Transverse colon (tissue), 3 donors: ENCODE measurements around the gene APOBEC3C.
"Not testable (repeated sequence)": the region's sequence is repeated elsewhere in the genome, so short reads cannot be mapped to it uniquely, and the experiment has no call there.

ENCODE experiments used
- CTCF ChIP-seq, 5 experiments: fragments of 200-600 bp in 3 of 5; fragments of 450-650 bp in 2 of 5; sonication (generic) in 3 of 5; IDR thresholded peaks; 1 replicate in 2 of 5; 2 replicates in 3 of 5; pipeline ENCODE4 v1.5.1; 2016 to 2017; ENCODE audit warnings: antibody characterized with exemption in 5 of 5, inconsistent platforms in 3 of 5, mild to moderate bottlenecking in 2 of 5, moderate library complexity in 1 of 5
- POLR2A ChIP-seq: fragments of 450-650 bp; IDR thresholded peaks from one replicate; pipeline ENCODE4 v1.6.1; 2016; ENCODE audit warnings: antibody characterized with exemption, mild to moderate bottlenecking, moderate library complexity

- not testable (repeated sequence) for TF ChIP-seq CTCF (IDR thresholded peaks at IDR 0.05); POLR2A
These were observed 31.1 kb downstream of the APOBEC3C start for GRCh38 chr22:39045136-39045535.
